ENCODE data around the gene TRIM22.
"Not testable (repeated sequence)": the region's sequence is repeated elsewhere in the genome, so short reads cannot be mapped to it uniquely, and the experiment has no call there.

- not testable (repeated sequence) for TF ChIP-seq CTCF (conservative IDR thresholded peaks at IDR 0.05 in 1 of 2, IDR thresholded peaks at IDR 0.05 in 1 of 2; ENCODE audit: low read depth in 1 of 2, low read length in 2 of 2); EZH2 (IDR thresholded peaks at IDR 0.05; ENCODE audit: low read length, missing control alignments)
Measured at GRCh38 chr11:5682890-5683441, 6.6 kb upstream of the TRIM22 start.
